Dermis microvascular lymphatic vessel endothelial cell (primary cell): ENCODE measurements around the gene MAPK13. TPM values are rescaled to one million over a fixed set of nuclear protein-coding genes. Genes with fewer than 3 reads are reported as not detected.
A peak's percentile ranks its signal among the peaks of the same experiment; 100 is the strongest.
"Not testable (repeated sequence)": the region's sequence is repeated elsewhere in the genome, so short reads cannot be mapped to it uniquely, and the experiment has no call there.

Experiments
- DNase-seq, 2 donors: peaks; one replicate each; pipeline versions ENCODE4 v3.0.0 to v3.0.0-alpha.2; 2010; ENCODE audit warnings: low read depth in 2 of 2
- total RNA-seq: library from RNA; depleted of rRNA; stranded (reverse); fragments of >200 nt; gene quantifications from 2 replicates; pipeline ENCODE4 v1.2.1, GENCODE V29; 2014

Gene MAPK13
- 3.9 and 7.0 TPM in 2 replicates for total RNA-seq

DNA sequence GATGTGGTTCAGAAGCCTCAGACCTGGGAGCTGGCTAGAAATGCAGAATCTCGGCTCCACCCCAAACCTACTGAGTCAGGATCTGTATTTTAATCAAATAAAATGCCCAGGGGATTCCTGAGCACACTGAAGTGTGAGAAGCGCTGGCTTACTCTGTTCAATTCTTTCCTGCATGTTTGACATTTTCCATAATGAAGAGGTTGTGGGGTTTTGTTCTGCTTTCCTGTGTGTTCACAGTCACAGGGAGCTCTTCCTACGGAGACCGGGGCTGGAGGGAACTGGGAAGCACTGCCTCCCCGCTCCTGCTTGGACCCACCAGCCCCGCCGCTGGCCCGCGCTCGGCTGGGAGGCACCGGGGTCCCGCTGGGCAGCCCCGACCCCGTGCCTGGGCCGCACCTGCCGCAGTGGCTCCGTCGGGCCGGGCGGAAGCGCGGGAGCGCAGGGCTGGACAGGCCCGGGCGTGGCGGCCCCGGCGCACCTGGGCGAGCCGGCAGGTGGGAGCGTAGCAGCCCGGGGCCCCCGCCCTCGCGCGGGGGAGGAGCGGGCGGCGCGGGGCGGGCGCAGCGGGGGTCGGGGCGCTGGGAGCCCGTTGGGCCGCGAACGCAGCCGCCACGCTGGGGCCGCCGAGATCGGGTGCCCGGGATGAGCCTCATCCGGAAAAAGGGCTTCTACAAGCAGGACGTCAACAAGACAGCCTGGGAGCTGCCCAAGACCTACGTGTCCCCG is at the start of gene MAPK13:
Gene MAPK13 (plus strand): TSS at position 573 of the 726 bp plus-strand sequence. CDS start 70 bp downstream, at position 643.
- peak in 1 of 2 donors; percentile 41 for DNase-seq

GRCh38 chr6:36082318-36082717 is 48.0 kb upstream of the MAPK13 start:
- DNase-seq, result no peak

DNA sequence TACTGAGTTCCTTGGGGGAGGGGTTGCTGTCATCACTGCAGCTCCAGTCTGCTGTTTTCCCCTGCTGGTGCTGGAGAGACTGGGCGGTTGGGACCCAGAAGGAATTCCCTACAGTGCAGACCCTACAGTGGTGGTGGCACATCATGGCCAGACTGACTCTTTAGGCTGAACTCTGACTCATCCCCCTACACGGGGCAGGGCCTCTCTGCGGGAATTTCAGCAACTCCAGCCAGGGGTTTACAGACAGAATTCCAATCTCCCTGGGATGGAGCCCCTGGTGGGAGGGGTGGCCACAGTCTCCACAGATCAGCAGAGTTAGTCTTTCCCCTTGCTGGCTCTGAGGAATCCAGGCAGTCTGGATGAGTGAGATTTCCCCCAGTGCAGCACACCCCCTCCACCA is 46.9 kb upstream of the MAPK13 start:
- DNase-seq, result no peak

DNA sequence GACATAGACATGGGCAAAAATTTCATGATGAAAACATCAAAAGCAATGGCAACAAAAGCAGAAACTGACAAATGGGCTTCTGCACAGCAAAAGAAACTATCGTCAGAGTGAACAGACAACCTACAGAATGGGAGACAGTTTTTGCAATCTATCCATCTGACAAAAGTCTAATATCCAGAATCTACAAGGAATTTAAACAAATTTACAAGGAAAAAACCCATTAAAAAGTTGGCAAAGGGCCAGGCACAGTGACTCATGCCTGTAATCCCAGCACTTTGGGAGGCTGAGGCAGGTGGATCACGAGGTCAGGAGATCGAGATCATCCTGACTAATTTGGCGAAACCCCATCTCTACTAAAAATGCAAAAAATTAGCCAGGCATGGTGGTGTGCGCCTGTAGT is 42.1 kb upstream of the MAPK13 start:
- DNase-seq, result not testable (repeated sequence)

- DNase-seq, result no peak
These were observed 41.3 kb upstream of the MAPK13 start for GRCh38 chr6:36089048-36089447.

- no peak for DNase-seq
These were observed 36.1 kb upstream of the MAPK13 start for GRCh38 chr6:36094238-36094637.

- DNase-seq, result peak; percentile 65 to 78
These were observed 35.4 kb upstream of the MAPK13 start for GRCh38 chr6:36094753-36095496.

GRCh38 chr6:36095497-36096391 is 34.6 kb upstream of the MAPK13 start:
- DNase-seq, result no peak

- no peak for DNase-seq
These were observed 31.9 kb upstream of the MAPK13 start for GRCh38 chr6:36098253-36098919.

GRCh38 chr6:36098920-36099647 is 31.2 kb upstream of the MAPK13 start:
- no peak for DNase-seq

GRCh38 chr6:36099869-36100483 is 30.3 kb upstream of the MAPK13 start:
- peak in 1 of 2 donors; percentile 26 for DNase-seq

DNA sequence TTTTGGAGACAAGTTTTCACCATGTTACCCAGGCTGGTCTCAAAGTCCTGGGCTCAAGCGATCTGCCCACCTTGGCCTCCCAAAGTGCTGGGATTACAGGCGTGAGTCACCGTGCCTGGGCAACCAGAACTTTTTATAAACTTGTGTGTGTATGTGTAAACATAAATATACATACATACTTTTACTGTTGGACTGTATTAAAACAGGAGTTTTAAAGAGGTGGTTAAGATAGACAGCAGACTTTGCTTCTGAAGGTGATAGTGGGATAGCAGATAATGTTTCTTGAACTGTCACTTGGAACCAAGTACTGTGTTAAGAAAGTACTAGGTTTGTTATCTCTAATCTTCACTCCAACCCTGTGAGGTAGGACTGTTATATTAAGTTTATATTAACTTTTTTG is 28.6 kb upstream of the MAPK13 start:
- DNase-seq, result no peak

GRCh38 chr6:36102853-36103252 is 27.5 kb upstream of the MAPK13 start:
- no peak for DNase-seq

- no peak for DNase-seq
These were observed 25.5 kb upstream of the MAPK13 start for GRCh38 chr6:36104836-36105235.

GRCh38 chr6:36109092-36109491 is 21.2 kb upstream of the MAPK13 start:
- no peak for DNase-seq

GRCh38 chr6:36110050-36110449 is 20.3 kb upstream of the MAPK13 start:
- no peak for DNase-seq

DNA sequence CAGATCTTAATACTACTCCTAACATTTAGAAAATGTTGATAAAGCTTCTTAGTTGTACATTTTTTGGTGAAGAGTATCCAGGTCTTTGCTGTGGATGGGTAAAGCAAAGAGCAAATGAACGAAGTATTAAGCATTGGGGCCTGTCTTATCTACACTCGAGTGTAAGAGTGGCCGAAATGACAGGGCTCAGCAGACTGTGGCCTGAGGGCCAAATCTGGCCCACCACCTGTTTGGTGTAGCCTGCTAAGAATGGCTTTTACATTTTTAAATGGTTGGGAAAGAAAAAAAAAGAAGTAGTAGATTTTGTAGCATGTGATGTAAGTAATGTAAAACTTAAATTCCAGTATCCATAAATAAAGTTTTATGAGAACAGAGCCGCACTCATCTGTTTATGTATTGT is 19.4 kb upstream of the MAPK13 start:
- DNase-seq, result no peak

DNA sequence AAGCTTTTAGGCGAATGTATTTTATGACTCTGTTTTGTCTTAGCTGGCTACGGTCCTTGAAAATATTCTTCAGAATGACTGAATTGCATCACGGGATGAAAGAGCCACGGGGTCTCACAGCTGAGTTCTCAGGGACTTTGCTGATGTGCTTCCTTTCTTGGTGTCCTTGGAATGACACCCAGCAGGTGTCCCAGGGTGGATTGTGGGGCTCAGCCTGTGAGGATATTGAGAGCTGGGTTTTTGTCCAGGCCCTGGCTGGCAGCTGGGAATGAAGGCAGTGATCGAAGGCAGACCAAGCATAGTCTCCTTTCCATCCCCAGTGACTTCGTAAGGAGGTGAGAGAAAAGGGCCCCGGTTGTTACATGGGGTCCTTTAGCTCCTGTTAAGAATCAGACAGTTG is 18.8 kb upstream of the MAPK13 start:
- no peak for DNase-seq

DNA sequence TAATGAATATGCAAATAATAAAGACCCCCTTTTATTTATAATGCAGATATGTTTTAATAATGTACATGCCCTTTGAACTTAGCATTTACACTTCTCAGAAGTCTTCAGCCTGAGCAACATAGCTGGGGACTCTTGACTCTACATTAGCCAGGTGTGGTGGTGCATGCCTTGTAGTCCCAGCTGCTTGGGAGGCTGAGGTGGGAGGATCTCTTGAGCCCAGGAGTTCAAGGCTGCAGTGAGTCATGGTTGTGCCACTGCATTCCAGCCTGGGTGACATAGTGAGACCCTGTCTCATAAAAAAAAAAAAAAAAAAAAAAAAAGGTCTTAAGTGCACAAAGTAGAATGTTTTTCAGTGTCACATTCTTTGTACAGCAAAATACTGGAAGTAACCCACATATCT is 17.3 kb upstream of the MAPK13 start:
- DNase-seq, result no peak

- DNase-seq, result no peak
These were observed 16.6 kb upstream of the MAPK13 start for GRCh38 chr6:36113703-36114102.
